Measurements from ENCODE around the gene FAM118A.

DNA sequence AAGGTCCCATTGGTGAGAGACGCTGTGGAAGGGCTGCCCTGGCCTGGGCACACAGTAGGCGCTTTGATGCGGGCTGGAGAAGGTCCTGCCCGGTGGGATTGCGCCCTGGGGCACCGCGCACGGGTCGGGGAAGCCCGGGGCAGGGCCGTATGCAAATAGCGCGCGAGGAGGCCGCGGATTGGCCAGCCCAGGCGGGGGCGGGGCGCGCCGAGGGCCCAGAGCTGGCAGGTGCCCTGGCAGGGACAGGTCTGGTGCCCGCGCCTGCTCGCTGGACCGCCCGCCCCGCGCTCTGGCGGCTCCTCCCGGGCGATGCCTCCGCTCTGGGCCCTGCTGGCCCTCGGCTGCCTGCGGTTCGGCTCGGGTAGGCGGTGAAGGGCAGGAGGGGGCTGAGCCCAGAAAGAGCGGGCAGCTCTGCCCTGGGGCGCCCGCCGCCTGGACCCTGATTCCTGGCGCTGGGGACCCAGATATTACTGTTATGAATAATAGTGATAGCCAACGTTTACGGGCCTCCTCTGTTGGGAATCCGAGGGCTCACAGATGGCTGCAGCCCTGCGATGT, 24.9 kb upstream of the FAM118A start, which contains the start of gene UPK3A:
- no peak for TF ChIP-seq PHB2 (IDR thresholded peaks at IDR 0.05; ENCODE audit: low read depth)
- TF ChIP-seq ATF1 (CRISPR knock-in tag; IDR thresholded peaks at IDR 0.05), result no peak
- TF ChIP-seq ATF1 (tag; IDR thresholded peaks at IDR 0.05), result no peak
- TF ChIP-seq, protein P1, sequence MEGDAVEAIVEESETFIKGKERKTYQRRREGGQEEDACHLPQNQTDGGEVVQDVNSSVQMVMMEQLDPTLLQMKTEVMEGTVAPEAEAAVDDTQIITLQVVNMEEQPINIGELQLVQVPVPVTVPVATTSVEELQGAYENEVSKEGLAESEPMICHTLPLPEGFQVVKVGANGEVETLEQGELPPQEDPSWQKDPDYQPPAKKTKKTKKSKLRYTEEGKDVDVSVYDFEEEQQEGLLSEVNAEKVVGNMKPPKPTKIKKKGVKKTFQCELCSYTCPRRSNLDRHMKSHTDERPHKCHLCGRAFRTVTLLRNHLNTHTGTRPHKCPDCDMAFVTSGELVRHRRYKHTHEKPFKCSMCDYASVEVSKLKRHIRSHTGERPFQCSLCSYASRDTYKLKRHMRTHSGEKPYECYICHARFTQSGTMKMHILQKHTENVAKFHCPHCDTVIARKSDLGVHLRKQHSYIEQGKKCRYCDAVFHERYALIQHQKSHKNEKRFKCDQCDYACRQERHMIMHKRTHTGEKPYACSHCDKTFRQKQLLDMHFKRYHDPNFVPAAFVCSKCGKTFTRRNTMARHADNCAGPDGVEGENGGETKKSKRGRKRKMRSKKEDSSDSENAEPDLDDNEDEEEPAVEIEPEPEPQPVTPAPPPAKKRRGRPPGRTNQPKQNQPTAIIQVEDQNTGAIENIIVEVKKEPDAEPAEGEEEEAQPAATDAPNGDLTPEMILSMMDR (IDR thresholded peaks at IDR 0.05 in 2 of 3, conservative IDR thresholded peaks at IDR 0.05 in 1 of 3; ENCODE audit: insufficient read depth in 2 of 3, low read depth in 1 of 3, low read length in 3 of 3), result no peak
- no peak for TF ChIP-seq CREB1 (IDR thresholded peaks at IDR 0.05)
- TF ChIP-seq CREB1 (CRISPR knock-in tag; IDR thresholded peaks at IDR 0.05), result no peak

All from K562 (cell line).